Stomach smooth muscle (tissue), 2 donors: ENCODE results near the gene CMTM7.

Experiments used
- H3K27ac ChIP-seq: one replicate; pipeline ENCODE4 v1.7.0; 2013; ENCODE audit warnings: mild to moderate bottlenecking, low read length, inconsistent platforms
- H3K27me3 ChIP-seq, 2 donors: one replicate each; pipeline ENCODE4 v1.7.0; 2013; ENCODE audit warnings: low read length in 2 of 2; ENCODE audit not compliant: insufficient read depth in 2 of 2, control insufficient read depth in 1 of 2
- H3K36me3 ChIP-seq, 2 donors: one replicate each; pipeline ENCODE4 v1.7.0; 2013; ENCODE audit warnings: low read length in 2 of 2; ENCODE audit not compliant: control insufficient read depth in 2 of 2, insufficient read depth in 2 of 2
- H3K4me1 ChIP-seq: one replicate; pipeline ENCODE4 v1.7.0; 2013; ENCODE audit warnings: low read length; ENCODE audit not compliant: control insufficient read depth, insufficient read depth
- H3K4me3 ChIP-seq, 2 donors: one replicate each; pipeline ENCODE4 v1.7.0; 2013; ENCODE audit warnings: low read length in 2 of 2
- H3K9ac ChIP-seq, 2 donors: one replicate each; pipeline ENCODE4 v1.7.0; 2013; ENCODE audit warnings: low read length in 2 of 2, mild to moderate bottlenecking in 1 of 2
- H3K9me3 ChIP-seq, 2 donors: one replicate each; pipeline ENCODE4 v1.7.0; 2013; ENCODE audit warnings: low read length in 2 of 2; ENCODE audit not compliant: control insufficient read depth in 2 of 2
- donor health status: healthy.
- donor health status: Pancreatic carcinoma.

Gene CMTM7, protein sequence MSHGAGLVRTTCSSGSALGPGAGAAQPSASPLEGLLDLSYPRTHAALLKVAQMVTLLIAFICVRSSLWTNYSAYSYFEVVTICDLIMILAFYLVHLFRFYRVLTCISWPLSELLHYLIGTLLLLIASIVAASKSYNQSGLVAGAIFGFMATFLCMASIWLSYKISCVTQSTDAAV

DNA sequence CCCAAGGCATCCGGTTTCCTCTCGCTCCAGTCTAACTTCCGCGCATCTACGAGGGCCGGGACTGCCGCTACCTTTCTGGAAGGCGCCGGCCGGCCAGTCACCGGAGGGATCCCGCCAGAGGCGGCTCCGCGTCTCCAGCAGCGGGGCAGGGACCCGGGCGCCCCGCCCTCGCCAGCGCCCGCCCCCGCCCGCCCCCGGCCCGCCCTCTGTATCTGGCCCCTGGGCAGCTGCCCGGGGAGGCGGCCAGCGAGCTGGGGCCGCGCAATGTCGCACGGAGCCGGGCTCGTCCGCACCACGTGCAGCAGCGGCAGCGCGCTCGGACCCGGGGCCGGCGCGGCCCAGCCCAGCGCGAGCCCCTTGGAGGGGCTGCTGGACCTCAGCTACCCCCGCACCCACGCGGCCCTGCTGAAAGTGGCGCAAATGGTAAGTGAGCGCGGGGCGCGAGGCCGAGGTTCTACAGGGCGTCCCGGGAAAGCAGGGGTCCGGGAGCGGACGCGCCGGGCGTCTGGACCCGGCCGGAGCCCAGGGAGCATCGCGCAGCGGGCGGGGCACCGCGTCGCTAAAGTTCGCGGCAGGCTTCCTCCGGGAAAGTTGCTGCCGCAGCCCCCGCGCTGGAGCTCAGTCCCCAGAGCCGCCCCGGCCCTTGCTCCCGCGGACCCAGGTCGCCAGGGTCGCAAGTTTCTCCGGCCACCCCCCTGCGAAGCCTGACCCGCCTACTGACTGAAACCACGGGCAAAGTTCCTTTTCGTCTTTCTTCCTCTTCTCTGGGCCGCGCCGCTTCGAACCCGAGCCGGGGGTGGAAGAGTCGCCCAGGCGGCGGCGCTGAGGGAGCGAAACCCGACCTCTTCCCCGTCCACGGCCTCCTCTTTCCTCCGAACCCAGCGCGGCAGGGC lies at the start of gene CMTM7:
TSS of gene CMTM7 (plus strand) at position 211 of the 893 bp plus-strand sequence. CDS start at position 265, 54 bp downstream.
- Histone ChIP-seq H3K9ac (peak within 1 kb of the TSS; percentile 14 to 36), H3K36me3 (no peaks in the 10 kb centered on the region), H3K27me3 (peaks cover 4 to 14% of the 10 kb centered on the region in 2 donors), H3K9me3 (no peaks in the 10 kb centered on the region), H3K4me3 (peak within 1 kb of the TSS; percentile 55 to 75), H3K27ac (peak within 1 kb of the TSS; percentile 37), H3K4me1 (peaks cover 7% of the 10 kb centered on the region)

DNA sequence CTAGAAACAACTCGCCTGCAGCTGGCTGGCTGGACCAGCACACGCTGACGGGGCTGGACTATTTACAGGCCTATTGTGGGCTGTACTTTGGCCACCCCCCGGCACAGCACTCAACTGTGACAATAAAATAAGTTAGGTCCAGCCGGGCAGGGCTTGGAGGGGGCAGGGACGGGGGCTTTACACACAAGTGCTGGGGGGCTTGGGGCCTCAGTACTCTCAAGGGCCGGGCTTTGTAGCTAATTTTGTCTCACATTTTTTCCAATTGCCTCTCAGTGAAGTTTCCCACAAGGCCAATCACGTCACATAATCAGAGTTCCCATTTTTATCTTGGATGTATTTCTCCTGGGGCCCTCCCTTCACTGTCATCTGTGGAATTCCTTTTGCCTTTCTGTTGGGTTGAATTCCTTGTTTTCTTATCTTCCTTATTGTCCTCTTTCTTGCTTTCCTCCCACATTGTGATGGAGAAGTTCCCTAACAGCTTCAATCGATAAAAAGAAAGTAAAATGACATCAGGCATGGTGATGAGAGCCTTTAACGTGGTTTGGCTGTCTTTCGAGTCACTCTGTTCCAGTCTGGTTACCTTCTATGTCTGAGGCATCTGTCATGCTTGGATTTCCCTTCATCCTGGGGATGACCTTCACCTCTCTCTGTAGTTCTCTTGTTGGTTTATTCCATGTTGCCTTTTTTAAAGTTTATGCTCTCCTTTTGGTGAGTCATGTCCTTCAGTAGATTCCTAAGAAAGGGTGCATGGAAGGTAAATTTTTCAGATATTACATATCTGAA lies 44.1 kb upstream of the CMTM7 start:
- Histone ChIP-seq H3K36me3 (no peaks in the 10 kb centered on the region), H3K9me3 (no peaks in the 10 kb centered on the region), H3K4me3 (no peak overlapping the region), H3K9ac (no peak overlapping the region), H3K4me1 (no peaks in the 10 kb centered on the region), H3K27ac (no peak overlapping the region), H3K27me3 (no peaks in the 10 kb centered on the region)

- no peaks in the 10 kb centered on the region for H3K27me3 ChIP-seq
- no peak overlapping the region for H3K27ac ChIP-seq
- H3K36me3 ChIP-seq = no peaks in the 10 kb centered on the region
- H3K4me1 ChIP-seq = no peaks in the 10 kb centered on the region
- H3K9ac ChIP-seq = no peak overlapping the region
- H3K4me3 ChIP-seq = no peak overlapping the region
- no peaks in the 10 kb centered on the region for H3K9me3 ChIP-seq
These were observed 42.5 kb upstream of the CMTM7 start for GRCh38 chr3:32349184-32349583.

- Histone ChIP-seq H3K27me3 (no peaks in the 10 kb centered on the region), H3K9me3 (no peaks in the 10 kb centered on the region), H3K4me1 (no peaks in the 10 kb centered on the region), H3K27ac (no peak overlapping the region), H3K9ac (no peak overlapping the region), H3K36me3 (no peaks in the 10 kb centered on the region), H3K4me3 (no peak overlapping the region)
These were observed 39.1 kb upstream of the CMTM7 start for GRCh38 chr3:32352563-32352962.

GRCh38 chr3:32353351-32353750 lies 38.3 kb upstream of the CMTM7 start:
- Histone ChIP-seq H3K4me3 (no peak overlapping the region), H3K36me3 (no peaks in the 10 kb centered on the region), H3K27ac (no peak overlapping the region), H3K4me1 (no peaks in the 10 kb centered on the region), H3K9me3 (no peaks in the 10 kb centered on the region), H3K27me3 (no peaks in the 10 kb centered on the region), H3K9ac (no peak overlapping the region)

- no peak overlapping the region for H3K9ac ChIP-seq
These were observed 37.3 kb upstream of the CMTM7 start for GRCh38 chr3:32354362-32354778.

GRCh38 chr3:32355751-32356291 lies 35.8 kb upstream of the CMTM7 start:
- no peaks in the 10 kb centered on the region for H3K27me3 ChIP-seq
- no peaks in the 10 kb centered on the region for H3K36me3 ChIP-seq
- H3K4me3 ChIP-seq = no peak overlapping the region
- no peaks in the 10 kb centered on the region for H3K4me1 ChIP-seq
- no peaks in the 10 kb centered on the region for H3K9me3 ChIP-seq
- H3K27ac ChIP-seq = no peak overlapping the region
- H3K9ac ChIP-seq = no peak overlapping the region

More at GRCh38 chr3:32354362-32354778, 37.3 kb upstream of the CMTM7 start:
- Histone ChIP-seq H3K9me3 (no peaks in the 10 kb centered on the region), H3K4me1 (no peaks in the 10 kb centered on the region), H3K4me3 (no peak overlapping the region), H3K36me3 (no peaks in the 10 kb centered on the region), H3K27ac (no peak overlapping the region), H3K27me3 (no peaks in the 10 kb centered on the region)

DNA sequence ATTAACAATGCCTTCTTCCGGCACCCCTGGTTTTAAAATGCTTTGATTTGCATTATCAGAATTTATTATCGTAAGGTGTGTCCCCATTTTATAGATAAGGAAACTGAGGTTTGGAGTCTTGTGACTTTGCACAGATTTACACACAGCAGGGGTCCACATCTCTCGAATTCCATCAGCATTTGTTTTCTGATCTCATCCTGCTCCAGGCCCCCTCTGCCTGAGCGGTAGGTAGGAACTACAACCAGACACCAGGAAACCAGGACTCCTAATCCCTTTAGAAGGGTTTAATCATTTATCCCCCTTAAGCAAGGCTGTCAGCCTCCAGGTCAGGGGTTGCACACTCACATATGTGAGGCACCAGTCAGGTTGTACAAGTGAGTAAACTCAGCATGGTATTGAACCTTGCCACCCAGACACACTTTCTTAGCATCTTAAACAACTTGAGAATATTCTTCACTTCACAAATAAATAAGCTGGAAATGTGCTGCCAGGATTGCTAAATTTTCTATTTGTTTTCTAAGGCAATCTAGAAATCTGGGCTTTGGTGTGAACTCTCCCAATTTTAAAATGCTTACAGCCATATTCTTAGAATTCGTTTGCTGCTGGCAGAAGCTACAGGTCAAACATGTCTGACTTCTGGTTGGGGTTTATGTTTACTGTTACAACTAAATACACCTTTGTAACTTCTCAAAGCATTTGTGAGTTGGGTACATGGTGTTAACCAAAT lies 31.7 kb upstream of the CMTM7 start:
- Histone ChIP-seq H3K9ac (no peak overlapping the region), H3K9me3 (no peaks in the 10 kb centered on the region), H3K27ac (no peak overlapping the region), H3K4me3 (no peak overlapping the region), H3K4me1 (no peaks in the 10 kb centered on the region), H3K36me3 (no peaks in the 10 kb centered on the region), H3K27me3 (peaks cover 0 to 3% of the 10 kb centered on the region in 2 donors)

GRCh38 chr3:32360493-32360827 lies 31.2 kb upstream of the CMTM7 start:
- Histone ChIP-seq H3K9ac (no peak overlapping the region), H3K27me3 (peaks cover 0 to 4% of the 10 kb centered on the region in 2 donors), H3K4me3 (no peak overlapping the region), H3K9me3 (no peaks in the 10 kb centered on the region), H3K27ac (no peak overlapping the region), H3K4me1 (no peaks in the 10 kb centered on the region), H3K36me3 (no peaks in the 10 kb centered on the region)
